Measurements from ENCODE around the gene HTT. TPM values are rescaled to one million over a fixed set of nuclear protein-coding genes. Genes with fewer than 3 reads are reported as not detected.

Gene HTT
- polyA plus RNA-seq, 2 donors: 9.7 to 19.4 TPM

GRCh38 chr4:3217266-3217665 lies 142.8 kb downstream of the HTT start:
- Histone ChIP-seq H3K36me3 (ENCODE audit: control insufficient read depth in 2 of 2, insufficient read depth in 2 of 2, low read length in 1 of 2) (peaks cover 30 to 59% of the 10 kb centered on the region in 2 donors), H3K4me1 (ENCODE audit: control insufficient read depth in 2 of 2, insufficient read depth in 2 of 2, low read length in 1 of 2) (no peaks in the 10 kb centered on the region), H3K27ac (ENCODE audit: low read depth in 2 of 2, low read length in 1 of 2) (no peak overlapping the region), H3K4me3 (ENCODE audit: low read depth in 1 of 2, low read length in 2 of 2) (no peak overlapping the region), H3K9me3 (ENCODE audit: control insufficient read depth in 2 of 2, insufficient read depth in 1 of 2, low read depth in 1 of 2, low read length in 1 of 2) (no peaks in the 10 kb centered on the region), H3K27me3 (ENCODE audit: control insufficient read depth in 1 of 2, insufficient read depth in 2 of 2, low read length in 2 of 2) (no peaks in the 10 kb centered on the region)
- 89 to 100% methylated on average over 2 of the region's 2 CpGs for WGBS, 2 donors

DNA sequence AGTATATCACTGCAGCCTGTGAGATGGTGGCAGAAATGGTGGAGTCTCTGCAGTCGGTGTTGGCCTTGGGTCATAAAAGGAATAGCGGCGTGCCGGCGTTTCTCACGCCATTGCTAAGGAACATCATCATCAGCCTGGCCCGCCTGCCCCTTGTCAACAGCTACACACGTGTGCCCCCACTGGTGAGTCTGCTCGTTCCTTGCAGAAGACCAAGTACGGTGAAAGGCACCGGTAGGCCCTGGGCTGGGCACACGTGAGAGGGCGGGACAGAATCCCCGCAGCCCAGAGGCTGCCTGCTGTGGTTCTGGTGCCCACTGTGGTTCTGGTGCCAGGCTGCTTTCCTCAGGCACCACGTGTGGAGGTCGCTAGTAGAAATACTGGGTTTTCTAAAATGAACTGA lies 143.3 kb downstream of the HTT start:
- H3K4me1 ChIP-seq (ENCODE audit: control insufficient read depth in 2 of 2, insufficient read depth in 2 of 2, low read length in 1 of 2): no peaks in the 10 kb centered on the region
- H3K27me3 ChIP-seq (ENCODE audit: control insufficient read depth in 1 of 2, insufficient read depth in 2 of 2, low read length in 2 of 2): no peaks in the 10 kb centered on the region
- H3K27ac ChIP-seq (ENCODE audit: low read depth in 2 of 2, low read length in 1 of 2): no peak overlapping the region
- no peaks in the 10 kb centered on the region for H3K9me3 ChIP-seq (ENCODE audit: control insufficient read depth in 2 of 2, insufficient read depth in 1 of 2, low read depth in 1 of 2, low read length in 1 of 2)
- H3K4me3 ChIP-seq (ENCODE audit: low read depth in 1 of 2, low read length in 2 of 2): no peak overlapping the region
- H3K36me3 ChIP-seq (ENCODE audit: control insufficient read depth in 2 of 2, insufficient read depth in 2 of 2, low read length in 1 of 2): peaks cover 26 to 54% of the 10 kb centered on the region in 2 donors
- WGBS, 2 donors: 95% methylated on average over 16 of the region's 16 CpGs

GRCh38 chr4:3218824-3219760 lies 144.6 kb downstream of the HTT start:
- no peaks in the 10 kb centered on the region for H3K27me3 ChIP-seq (ENCODE audit: control insufficient read depth in 1 of 2, insufficient read depth in 2 of 2, low read length in 2 of 2)
- H3K9me3 ChIP-seq (ENCODE audit: control insufficient read depth in 2 of 2, insufficient read depth in 1 of 2, low read depth in 1 of 2, low read length in 1 of 2): no peaks in the 10 kb centered on the region
- no peak overlapping the region for H3K4me3 ChIP-seq (ENCODE audit: low read depth in 1 of 2, low read length in 2 of 2)
- no peak overlapping the region for H3K27ac ChIP-seq (ENCODE audit: low read depth in 2 of 2, low read length in 1 of 2)
- 93 to 95% methylated on average over 20 of the region's 20 CpGs for WGBS, 2 donors
- H3K36me3 ChIP-seq (ENCODE audit: control insufficient read depth in 2 of 2, insufficient read depth in 2 of 2, low read length in 1 of 2): peaks cover 24 to 53% of the 10 kb centered on the region in 2 donors
- no peaks in the 10 kb centered on the region for H3K4me1 ChIP-seq (ENCODE audit: control insufficient read depth in 2 of 2, insufficient read depth in 2 of 2, low read length in 1 of 2)

DNA sequence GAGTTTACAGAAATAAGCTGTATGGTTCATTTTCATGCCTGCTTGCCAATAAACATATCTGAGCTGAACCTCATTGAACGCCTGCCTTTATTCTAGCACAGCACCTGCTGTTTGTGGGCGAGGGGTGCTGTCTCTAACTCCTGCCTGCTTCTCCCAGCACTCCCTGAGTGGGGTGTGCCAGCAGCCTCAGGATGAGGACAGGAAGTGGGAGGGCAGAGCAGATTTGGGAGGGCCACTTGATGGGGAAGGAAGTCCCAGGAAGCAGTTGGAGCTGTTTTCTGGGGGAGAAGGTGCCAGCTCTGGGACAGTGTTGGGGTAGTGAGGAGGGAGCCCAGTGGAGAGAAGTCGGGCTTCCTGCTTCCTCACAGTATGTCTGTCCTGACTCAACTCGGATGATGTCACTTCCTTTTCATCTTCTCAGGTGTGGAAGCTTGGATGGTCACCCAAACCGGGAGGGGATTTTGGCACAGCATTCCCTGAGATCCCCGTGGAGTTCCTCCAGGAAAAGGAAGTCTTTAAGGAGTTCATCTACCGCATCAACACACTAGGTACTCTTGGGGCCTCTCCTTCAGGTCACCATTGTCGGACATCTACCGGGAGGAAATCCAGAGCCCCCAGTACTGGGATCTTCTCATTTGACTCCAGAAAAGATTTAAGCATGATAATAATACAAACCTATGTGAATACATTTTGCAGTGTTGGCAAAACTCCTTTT lies 145.4 kb downstream of the HTT start:
- Histone ChIP-seq H3K4me1 (ENCODE audit: control insufficient read depth in 2 of 2, insufficient read depth in 2 of 2, low read length in 1 of 2) (no peaks in the 10 kb centered on the region), H3K27me3 (ENCODE audit: control insufficient read depth in 1 of 2, insufficient read depth in 2 of 2, low read length in 2 of 2) (no peaks in the 10 kb centered on the region), H3K9me3 (ENCODE audit: control insufficient read depth in 2 of 2, insufficient read depth in 1 of 2, low read depth in 1 of 2, low read length in 1 of 2) (no peaks in the 10 kb centered on the region), H3K36me3 (ENCODE audit: control insufficient read depth in 2 of 2, insufficient read depth in 2 of 2, low read length in 1 of 2) (peaks cover 27 to 58% of the 10 kb centered on the region in 2 donors), H3K27ac (ENCODE audit: low read depth in 2 of 2, low read length in 1 of 2) (no peak overlapping the region), H3K4me3 (ENCODE audit: low read depth in 1 of 2, low read length in 2 of 2) (no peak overlapping the region)
- 77% methylated on average over 9 of the region's 9 CpGs for WGBS, 2 donors

DNA sequence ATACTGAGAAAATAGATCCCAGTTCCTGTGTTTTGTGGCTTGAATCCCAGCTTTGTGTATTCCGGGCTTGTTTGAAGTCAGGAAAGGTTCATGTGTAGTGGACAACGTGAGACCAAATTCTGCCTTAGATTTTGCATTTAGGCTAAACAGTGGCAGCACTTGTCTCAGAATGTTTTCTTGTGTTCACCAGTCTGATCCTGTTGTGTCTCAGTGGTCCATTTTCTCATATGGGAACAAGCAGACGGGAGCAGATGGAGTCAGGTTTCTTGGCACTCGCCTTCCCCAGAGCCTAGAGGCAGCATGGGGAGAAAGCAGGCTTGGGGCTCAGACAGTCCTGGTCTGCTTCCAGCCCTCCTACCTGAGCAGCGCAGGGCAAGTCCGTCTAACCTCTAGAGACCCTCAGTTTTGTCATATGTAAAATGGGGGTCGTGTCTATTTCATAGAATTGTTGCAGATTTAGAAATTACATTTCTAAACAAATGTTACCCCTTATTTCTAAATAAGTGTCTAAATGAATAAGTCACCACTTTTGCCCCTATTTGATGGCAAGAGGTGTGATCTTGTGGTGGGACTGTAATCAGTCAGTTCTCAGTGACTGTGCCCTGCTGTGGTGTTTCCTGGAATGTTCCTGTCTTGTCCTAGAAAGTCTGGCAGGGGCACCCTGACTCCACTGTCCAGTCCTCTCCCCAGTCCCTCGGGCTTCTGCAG lies 146.1 kb downstream of the HTT start:
- Histone ChIP-seq H3K9me3 (ENCODE audit: control insufficient read depth in 2 of 2, insufficient read depth in 1 of 2, low read depth in 1 of 2, low read length in 1 of 2) (no peaks in the 10 kb centered on the region), H3K4me1 (ENCODE audit: control insufficient read depth in 2 of 2, insufficient read depth in 2 of 2, low read length in 1 of 2) (no peaks in the 10 kb centered on the region), H3K36me3 (ENCODE audit: control insufficient read depth in 2 of 2, insufficient read depth in 2 of 2, low read length in 1 of 2) (peaks cover 32 to 60% of the 10 kb centered on the region in 2 donors), H3K4me3 (ENCODE audit: low read depth in 1 of 2, low read length in 2 of 2) (no peak overlapping the region), H3K27me3 (ENCODE audit: control insufficient read depth in 1 of 2, insufficient read depth in 2 of 2, low read length in 2 of 2) (no peaks in the 10 kb centered on the region), H3K27ac (ENCODE audit: low read depth in 2 of 2, low read length in 1 of 2) (no peak overlapping the region)
- 85 to 86% methylated on average over 8 of the region's 8 CpGs for WGBS, 2 donors

DNA sequence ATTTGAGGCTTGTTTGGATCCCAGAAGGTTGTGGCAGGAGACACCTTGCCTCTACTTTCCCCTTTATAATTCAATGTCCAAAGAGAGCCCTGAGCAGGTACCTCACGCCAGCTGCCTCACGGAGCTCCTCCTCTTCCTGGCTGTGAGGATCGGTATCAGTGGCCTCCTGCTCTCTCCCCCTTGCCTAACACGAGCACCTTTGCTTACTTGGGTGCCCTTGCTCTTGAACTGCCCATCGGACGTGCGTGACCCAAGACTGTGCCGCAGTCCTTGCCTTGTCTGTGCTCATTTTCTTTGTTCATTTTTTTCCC lies 146.7 kb downstream of the HTT start:
- Histone ChIP-seq H3K27me3 (ENCODE audit: control insufficient read depth in 1 of 2, insufficient read depth in 2 of 2, low read length in 2 of 2) (no peaks in the 10 kb centered on the region), H3K4me3 (ENCODE audit: low read depth in 1 of 2, low read length in 2 of 2) (no peak overlapping the region), H3K4me1 (ENCODE audit: control insufficient read depth in 2 of 2, insufficient read depth in 2 of 2, low read length in 1 of 2) (no peaks in the 10 kb centered on the region), H3K9me3 (ENCODE audit: control insufficient read depth in 2 of 2, insufficient read depth in 1 of 2, low read depth in 1 of 2, low read length in 1 of 2) (no peaks in the 10 kb centered on the region), H3K27ac (ENCODE audit: low read depth in 2 of 2, low read length in 1 of 2) (no peak overlapping the region), H3K36me3 (ENCODE audit: control insufficient read depth in 2 of 2, insufficient read depth in 2 of 2, low read length in 1 of 2) (peaks cover 32 to 59% of the 10 kb centered on the region in 2 donors)
- 92 to 93% methylated on average over 8 of the region's 8 CpGs for WGBS, 2 donors

GRCh38 chr4:3221996-3222395 lies 147.5 kb downstream of the HTT start:
- H3K4me3 ChIP-seq (ENCODE audit: low read depth in 1 of 2, low read length in 2 of 2): no peak overlapping the region
- no peaks in the 10 kb centered on the region for H3K4me1 ChIP-seq (ENCODE audit: control insufficient read depth in 2 of 2, insufficient read depth in 2 of 2, low read length in 1 of 2)
- WGBS, 2 donors: 90 to 95% methylated on average over 12 of the region's 12 CpGs
- no peak overlapping the region for H3K27ac ChIP-seq (ENCODE audit: low read depth in 2 of 2, low read length in 1 of 2)
- H3K36me3 ChIP-seq (ENCODE audit: control insufficient read depth in 2 of 2, insufficient read depth in 2 of 2, low read length in 1 of 2): peaks cover 32 to 56% of the 10 kb centered on the region in 2 donors
- H3K9me3 ChIP-seq (ENCODE audit: control insufficient read depth in 2 of 2, insufficient read depth in 1 of 2, low read depth in 1 of 2, low read length in 1 of 2): no peaks in the 10 kb centered on the region
- no peaks in the 10 kb centered on the region for H3K27me3 ChIP-seq (ENCODE audit: control insufficient read depth in 1 of 2, insufficient read depth in 2 of 2, low read length in 2 of 2)

DNA sequence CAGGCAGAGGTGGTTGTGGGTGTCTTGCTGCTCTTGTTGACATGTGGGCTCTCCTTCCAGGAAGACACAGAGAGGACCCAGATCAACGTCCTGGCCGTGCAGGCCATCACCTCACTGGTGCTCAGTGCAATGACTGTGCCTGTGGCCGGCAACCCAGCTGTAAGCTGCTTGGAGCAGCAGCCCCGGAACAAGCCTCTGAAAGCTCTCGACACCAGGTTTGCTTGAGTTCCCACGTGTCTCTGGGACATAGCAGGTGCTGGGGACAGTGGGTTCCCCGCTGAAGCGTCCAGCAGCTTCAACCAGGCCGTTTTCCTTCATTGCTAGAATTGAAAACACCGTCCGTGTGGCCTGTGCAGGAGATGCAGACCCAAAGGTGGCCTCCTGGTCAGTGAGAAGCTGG lies 148.9 kb downstream of the HTT start:
- 92 to 95% methylated on average over 11 of the region's 11 CpGs for WGBS, 2 donors
- H3K4me1 ChIP-seq (ENCODE audit: control insufficient read depth in 2 of 2, insufficient read depth in 2 of 2, low read length in 1 of 2): no peaks in the 10 kb centered on the region
- peaks cover 32 to 57% of the 10 kb centered on the region in 2 donors for H3K36me3 ChIP-seq (ENCODE audit: control insufficient read depth in 2 of 2, insufficient read depth in 2 of 2, low read length in 1 of 2)
- no peak overlapping the region for H3K4me3 ChIP-seq (ENCODE audit: low read depth in 1 of 2, low read length in 2 of 2)
- no peak overlapping the region for H3K27ac ChIP-seq (ENCODE audit: low read depth in 2 of 2, low read length in 1 of 2)
- no peaks in the 10 kb centered on the region for H3K9me3 ChIP-seq (ENCODE audit: control insufficient read depth in 2 of 2, insufficient read depth in 1 of 2, low read depth in 1 of 2, low read length in 1 of 2)
- no peaks in the 10 kb centered on the region for H3K27me3 ChIP-seq (ENCODE audit: control insufficient read depth in 1 of 2, insufficient read depth in 2 of 2, low read length in 2 of 2)

- Histone ChIP-seq H3K27ac (ENCODE audit: low read depth in 2 of 2, low read length in 1 of 2) (no peak overlapping the region), H3K36me3 (ENCODE audit: control insufficient read depth in 2 of 2, insufficient read depth in 2 of 2, low read length in 1 of 2) (peaks cover 35 to 58% of the 10 kb centered on the region in 2 donors), H3K27me3 (ENCODE audit: control insufficient read depth in 1 of 2, insufficient read depth in 2 of 2, low read length in 2 of 2) (no peaks in the 10 kb centered on the region), H3K4me3 (ENCODE audit: low read depth in 1 of 2, low read length in 2 of 2) (no peak overlapping the region), H3K4me1 (ENCODE audit: control insufficient read depth in 2 of 2, insufficient read depth in 2 of 2, low read length in 1 of 2) (no peaks in the 10 kb centered on the region), H3K9me3 (ENCODE audit: control insufficient read depth in 2 of 2, insufficient read depth in 1 of 2, low read depth in 1 of 2, low read length in 1 of 2) (peaks cover 0 to 4% of the 10 kb centered on the region in 2 donors)
- WGBS, 2 donors: 91 to 94% methylated on average over 13 of the region's 13 CpGs
These were observed 149.7 kb downstream of the HTT start for GRCh38 chr4:3223956-3224748.
